HPDE6-E6E7 (cell line): ENCODE results near the gene TMEM178A.

ENCODE experiments used
- DNase-seq: peaks from one replicate; pipeline ENCODE4 v3.0.0; 2011; ENCODE audit warnings: missing footprints; ENCODE audit errors: extremely low spot score

The TMEM178A gene

GRCh38 chr2:39676342-39676741 lies 10.6 kb downstream of the TMEM178A start:
- DNase-seq, result no peak

GRCh38 chr2:39678170-39678569 lies 12.5 kb downstream of the TMEM178A start:
- DNase-seq, result no peak

GRCh38 chr2:39679805-39680204 lies 14.1 kb downstream of the TMEM178A start:
- DNase-seq, result no peak

GRCh38 chr2:39682066-39682692 lies 16.5 kb downstream of the TMEM178A start:
- no peak for DNase-seq

- DNase-seq, result no peak
Observed at GRCh38 chr2:39683022-39683699, 17.4 kb downstream of the TMEM178A start.

- no peak for DNase-seq
Observed at GRCh38 chr2:39684464-39684863, 18.7 kb downstream of the TMEM178A start.

GRCh38 chr2:39685126-39685525 lies 19.4 kb downstream of the TMEM178A start:
- DNase-seq, result no peak

GRCh38 chr2:39686456-39686855 lies 20.7 kb downstream of the TMEM178A start:
- no peak for DNase-seq

- no peak for DNase-seq
Observed at GRCh38 chr2:39688181-39688580, 22.5 kb downstream of the TMEM178A start.

GRCh38 chr2:39689272-39689841 lies 23.6 kb downstream of the TMEM178A start:
- no peak for DNase-seq

- DNase-seq, result no peak
Observed at GRCh38 chr2:39689876-39690275, 24.2 kb downstream of the TMEM178A start.

GRCh38 chr2:39693245-39693644 lies 27.5 kb downstream of the TMEM178A start:
- no peak for DNase-seq

GRCh38 chr2:39696101-39696553 lies 30.4 kb downstream of the TMEM178A start:
- DNase-seq, result no peak

- no peak for DNase-seq
Observed at GRCh38 chr2:39696838-39697237, 31.1 kb downstream of the TMEM178A start.

- DNase-seq, result no peak
Observed at GRCh38 chr2:39697454-39697853, 31.7 kb downstream of the TMEM178A start.

- no peak for DNase-seq
Observed at GRCh38 chr2:39701137-39701536, 35.4 kb downstream of the TMEM178A start.

- no peak for DNase-seq
Observed at GRCh38 chr2:39703181-39703872, 37.6 kb downstream of the TMEM178A start.

- no peak for DNase-seq
Observed at GRCh38 chr2:39704540-39704939, 38.8 kb downstream of the TMEM178A start.

GRCh38 chr2:39705638-39706037 lies 39.9 kb downstream of the TMEM178A start:
- no peak for DNase-seq

- DNase-seq, result no peak
Observed at GRCh38 chr2:39706312-39706711, 40.6 kb downstream of the TMEM178A start.

GRCh38 chr2:39706945-39707344 lies 41.2 kb downstream of the TMEM178A start:
- DNase-seq, result no peak

- DNase-seq, result no peak
Observed at GRCh38 chr2:39708003-39708402, 42.3 kb downstream of the TMEM178A start.

GRCh38 chr2:39710807-39711206 lies 45.1 kb downstream of the TMEM178A start:
- no peak for DNase-seq
